Right atrium auricular region (tissue), 2 donors: ENCODE data around the gene TAF5L. TPM values are rescaled to one million over a fixed set of nuclear protein-coding genes. Genes with fewer than 3 reads are reported as not detected.

Experiments used
- DNase-seq: peaks from one replicate; pipeline ENCODE4 v3.0.0-alpha.2; 2019; ENCODE audit warnings: low spot score
- H3K27ac ChIP-seq, 2 donors: fragments of 200-600 bp; sonication (generic); 1 replicate in 1 of 2; 2 replicates in 1 of 2; pipeline ENCODE4 v1.5.1; 2016 to 2019
- H3K27me3 ChIP-seq, 2 donors: fragments of 200-600 bp; sonication (generic); one replicate each; pipeline versions ENCODE4 v1.5.1 to v1.6.0; 2017 to 2019
- H3K36me3 ChIP-seq: fragments of 200-600 bp; sonication (generic); one replicate; pipeline ENCODE4 v1.5.1; 2016
- H3K4me1 ChIP-seq, 2 donors: fragments of 200-600 bp; sonication (generic); one replicate each; pipeline versions ENCODE4 v1.5.1 to v1.6.0; 2017 to 2019
- H3K4me3 ChIP-seq, 2 donors: fragments of 200-600 bp; sonication (generic); 1 replicate in 1 of 2; 2 replicates in 1 of 2; pipeline ENCODE4 v1.5.1; 2017 to 2019; ENCODE audit warnings: mild to moderate bottlenecking in 1 of 2, moderate library complexity in 1 of 2
- H3K9me3 ChIP-seq, 2 donors: fragments of 200-600 bp; sonication (generic); one replicate each; pipeline ENCODE4 v1.5.1; 2019
- total RNA-seq, 2 donors: library from RNA; depleted of rRNA; stranded (reverse); fragments of >200 nt; gene quantifications; one replicate each; pipeline ENCODE4 v1.1.0, GENCODE V29; 2016
- TF ChIP-seq, protein P1 (sequence below), 2 donors: fragments of 200-600 bp; sonication (generic); IDR thresholded peaks; one replicate each; pipeline ENCODE4 v1.5.1; 2019; ENCODE audit warnings: antibody characterized with exemption in 2 of 2

TAF5L gene
- total RNA-seq, 2 donors from 2014 or later: 8.6 to 12.7 TPM

DNA sequence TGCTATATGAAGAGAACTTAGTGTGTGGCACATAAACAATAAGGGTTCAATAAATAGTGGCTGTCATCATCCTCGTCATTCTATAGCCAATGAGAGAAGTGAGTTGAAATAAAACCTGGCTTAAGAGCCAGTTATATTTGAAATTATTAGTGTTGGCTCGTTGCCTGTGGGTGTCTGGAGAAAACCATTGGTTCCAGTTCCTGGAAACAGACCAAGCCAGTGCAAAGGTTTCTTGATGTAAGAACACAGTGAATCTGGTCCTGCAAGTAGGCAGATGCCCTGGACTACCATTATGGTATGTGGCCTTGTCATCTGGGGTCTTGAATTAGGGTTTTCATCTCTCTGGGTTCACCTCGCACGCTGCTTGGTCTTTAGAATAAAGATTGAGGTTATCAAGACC lies 43.4 kb upstream of the TAF5L start:
- peak; percentile 36 for DNase-seq
- H3K27me3 ChIP-seq: no peaks in the 10 kb centered on the region
- H3K9me3 ChIP-seq: no peaks in the 10 kb centered on the region
- no peak overlapping the region for H3K4me3 ChIP-seq
- H3K27ac ChIP-seq: no peak overlapping the region
- TF ChIP-seq, protein P1, sequence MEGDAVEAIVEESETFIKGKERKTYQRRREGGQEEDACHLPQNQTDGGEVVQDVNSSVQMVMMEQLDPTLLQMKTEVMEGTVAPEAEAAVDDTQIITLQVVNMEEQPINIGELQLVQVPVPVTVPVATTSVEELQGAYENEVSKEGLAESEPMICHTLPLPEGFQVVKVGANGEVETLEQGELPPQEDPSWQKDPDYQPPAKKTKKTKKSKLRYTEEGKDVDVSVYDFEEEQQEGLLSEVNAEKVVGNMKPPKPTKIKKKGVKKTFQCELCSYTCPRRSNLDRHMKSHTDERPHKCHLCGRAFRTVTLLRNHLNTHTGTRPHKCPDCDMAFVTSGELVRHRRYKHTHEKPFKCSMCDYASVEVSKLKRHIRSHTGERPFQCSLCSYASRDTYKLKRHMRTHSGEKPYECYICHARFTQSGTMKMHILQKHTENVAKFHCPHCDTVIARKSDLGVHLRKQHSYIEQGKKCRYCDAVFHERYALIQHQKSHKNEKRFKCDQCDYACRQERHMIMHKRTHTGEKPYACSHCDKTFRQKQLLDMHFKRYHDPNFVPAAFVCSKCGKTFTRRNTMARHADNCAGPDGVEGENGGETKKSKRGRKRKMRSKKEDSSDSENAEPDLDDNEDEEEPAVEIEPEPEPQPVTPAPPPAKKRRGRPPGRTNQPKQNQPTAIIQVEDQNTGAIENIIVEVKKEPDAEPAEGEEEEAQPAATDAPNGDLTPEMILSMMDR (IDR thresholded peaks at IDR 0.05): no peak
- H3K4me1 ChIP-seq: peaks cover 0 to 6% of the 10 kb centered on the region in 2 donors
- no peaks in the 10 kb centered on the region for H3K36me3 ChIP-seq

- no peak overlapping the region for H3K4me3 ChIP-seq
- H3K27ac ChIP-seq: no peak overlapping the region
- TF ChIP-seq, protein P1 (IDR thresholded peaks at IDR 0.05): no peak
- no peaks in the 10 kb centered on the region for H3K9me3 ChIP-seq
- no peaks in the 10 kb centered on the region for H3K27me3 ChIP-seq
- H3K4me1 ChIP-seq: peaks cover 0 to 6% of the 10 kb centered on the region in 2 donors
- no peak for DNase-seq
- no peaks in the 10 kb centered on the region for H3K36me3 ChIP-seq
These were observed 40.7 kb upstream of the TAF5L start for GRCh38 chr1:229666585-229666984.

DNA sequence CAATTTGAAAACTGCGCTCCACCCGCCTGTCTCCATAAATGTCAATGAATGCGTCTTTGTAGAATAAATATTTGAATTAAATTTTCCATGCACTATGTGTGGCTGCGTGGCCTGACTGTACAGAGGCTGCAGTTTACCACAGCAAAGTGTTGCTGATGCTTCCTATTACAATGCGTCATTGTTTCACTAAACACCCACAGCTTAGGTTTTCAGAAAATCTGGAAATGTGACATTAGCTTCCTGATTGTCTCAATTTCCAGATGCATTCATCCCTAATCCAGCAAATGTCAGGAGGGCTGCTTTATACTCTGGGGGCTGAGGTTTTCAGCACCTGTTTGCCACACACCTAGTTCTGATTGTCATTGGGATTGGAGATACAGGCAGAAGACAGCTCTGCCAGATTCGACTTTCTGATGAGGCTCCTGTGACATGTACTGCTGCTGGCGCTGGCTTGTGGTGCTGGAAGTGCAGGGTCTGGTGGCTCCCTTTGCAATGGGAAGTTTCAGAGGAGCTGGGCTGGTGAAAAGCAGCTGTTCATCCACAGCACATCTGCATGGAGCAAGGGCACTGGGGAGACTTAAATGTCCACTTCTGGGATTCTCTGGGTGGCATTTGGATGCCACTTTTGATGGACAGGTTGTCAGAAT lies 40.1 kb upstream of the TAF5L start:
- Histone ChIP-seq H3K4me1 (peaks cover 0 to 6% of the 10 kb centered on the region in 2 donors), H3K4me3 (no peak overlapping the region), H3K27ac (no peak overlapping the region), H3K36me3 (no peaks in the 10 kb centered on the region), H3K27me3 (no peaks in the 10 kb centered on the region), H3K9me3 (no peaks in the 10 kb centered on the region)
- peak; percentile 46 for DNase-seq
- TF ChIP-seq, protein P1 (IDR thresholded peaks at IDR 0.05): no peak

GRCh38 chr1:229664133-229664689 lies 38.3 kb upstream of the TAF5L start:
- H3K9me3 ChIP-seq: no peaks in the 10 kb centered on the region
- H3K4me1 ChIP-seq: peaks cover 0 to 3% of the 10 kb centered on the region in 2 donors
- H3K36me3 ChIP-seq: peaks cover 6% of the 10 kb centered on the region
- DNase-seq: no peak
- no peak overlapping the region for H3K4me3 ChIP-seq
- TF ChIP-seq, protein P1 (IDR thresholded peaks at IDR 0.05): no peak
- H3K27ac ChIP-seq: no peak overlapping the region
- H3K27me3 ChIP-seq: no peaks in the 10 kb centered on the region

- TF ChIP-seq, protein P1 (IDR thresholded peaks at IDR 0.05): no peak
- Histone ChIP-seq H3K4me1 (no peaks in the 10 kb centered on the region), H3K4me3 (no peak overlapping the region), H3K27ac (no peak overlapping the region), H3K27me3 (no peaks in the 10 kb centered on the region), H3K36me3 (peaks cover 12% of the 10 kb centered on the region), H3K9me3 (no peaks in the 10 kb centered on the region)
- DNase-seq: no peak
These were observed 36.0 kb upstream of the TAF5L start for GRCh38 chr1:229661897-229662296.
